Activated T-cell treated with anti-CD3 and anti-CD28 coated beads for 4 hours (primary cell): ENCODE data around the gene YPEL5.
"Not testable (repeated sequence)": the region's sequence is repeated elsewhere in the genome, so short reads cannot be mapped to it uniquely, and the experiment has no call there.

Experiments
- DNase-seq: peaks from one replicate; pipeline ENCODE4 v3.0.0-alpha.2; 2020

YPEL5 gene

DNA sequence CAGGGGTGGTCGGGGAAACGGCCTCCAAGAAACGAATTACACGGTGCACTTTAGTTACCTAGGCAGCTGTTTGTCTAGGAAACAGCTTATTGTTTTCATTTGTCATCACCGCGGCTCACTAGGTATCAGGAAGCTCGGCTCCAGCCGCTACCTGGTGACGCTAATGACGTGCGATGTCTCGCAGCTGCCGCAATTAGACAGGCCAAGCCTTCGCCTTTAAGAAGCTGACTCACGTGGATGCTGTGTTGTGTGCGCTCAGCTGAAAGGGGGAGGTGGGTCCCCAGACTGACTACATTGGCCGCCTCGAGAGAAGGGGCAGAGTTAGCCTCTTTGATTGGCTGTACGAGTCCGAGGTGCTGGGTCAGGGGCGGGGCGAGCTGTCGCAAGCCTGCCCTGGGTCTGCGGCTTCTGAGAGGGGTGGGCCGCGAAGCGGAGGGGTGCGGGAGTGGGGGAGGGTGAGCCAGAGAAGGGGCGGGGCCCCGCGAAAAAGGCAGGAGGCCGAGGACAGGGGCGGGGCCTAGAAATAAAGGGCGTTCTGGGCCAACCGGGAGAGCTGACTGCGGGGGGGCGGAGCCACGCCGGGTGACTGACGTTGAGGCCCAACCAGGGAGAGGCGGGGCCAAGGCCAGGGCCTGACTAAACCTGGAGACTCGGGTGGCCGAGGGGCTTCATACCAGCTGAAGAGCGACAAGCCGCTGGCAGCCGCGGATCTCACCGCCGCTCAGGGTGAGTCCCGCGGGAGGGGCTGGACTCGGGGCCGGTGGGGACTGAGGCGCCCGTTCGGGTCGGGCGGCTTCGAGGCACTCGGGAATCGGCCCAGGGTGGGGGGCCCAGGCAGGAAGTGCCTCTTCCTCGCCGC, at the start of gene YPEL5:
Gene YPEL5, plus strand, starts transcription at position 671 of the 859 bp plus-strand sequence. CDS start 9,645 bp downstream, outside the sequence.
- peak; percentile 98 for DNase-seq

DNA sequence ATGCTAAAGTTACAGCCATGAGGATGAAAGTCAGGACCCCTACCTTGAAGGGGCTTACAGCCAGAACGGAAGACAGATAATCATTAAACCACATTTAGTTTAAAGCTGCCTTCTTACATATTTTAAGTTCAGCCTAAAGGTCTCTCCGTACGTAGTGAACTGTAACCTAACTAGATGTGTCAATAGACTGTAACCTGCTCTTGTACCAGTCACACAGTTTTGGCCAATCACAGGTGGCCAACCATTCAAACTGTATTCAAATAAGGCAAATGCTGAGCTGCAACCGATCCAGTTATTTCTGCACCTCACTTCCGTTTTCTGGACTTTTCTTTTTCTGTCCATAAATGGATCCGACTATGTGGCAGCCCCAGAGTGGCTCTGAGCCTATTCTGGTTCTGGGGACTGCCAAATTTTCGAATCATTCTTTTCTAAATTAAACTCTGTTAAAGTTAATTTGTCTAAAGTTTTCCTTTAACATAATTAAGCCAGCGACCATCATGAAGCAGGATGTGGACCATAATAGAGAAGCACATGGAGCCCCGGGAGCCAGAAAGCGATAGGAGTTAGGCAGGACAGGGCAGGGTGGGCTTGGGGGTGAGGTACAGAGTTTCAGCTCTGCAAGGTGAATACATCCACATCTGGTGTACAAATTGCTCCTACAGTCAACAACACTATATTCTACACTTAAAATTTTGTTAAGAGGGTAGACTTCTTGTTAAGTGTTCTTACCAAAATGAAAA, 48.4 kb upstream of the YPEL5 start:
- no peak for DNase-seq

DNA sequence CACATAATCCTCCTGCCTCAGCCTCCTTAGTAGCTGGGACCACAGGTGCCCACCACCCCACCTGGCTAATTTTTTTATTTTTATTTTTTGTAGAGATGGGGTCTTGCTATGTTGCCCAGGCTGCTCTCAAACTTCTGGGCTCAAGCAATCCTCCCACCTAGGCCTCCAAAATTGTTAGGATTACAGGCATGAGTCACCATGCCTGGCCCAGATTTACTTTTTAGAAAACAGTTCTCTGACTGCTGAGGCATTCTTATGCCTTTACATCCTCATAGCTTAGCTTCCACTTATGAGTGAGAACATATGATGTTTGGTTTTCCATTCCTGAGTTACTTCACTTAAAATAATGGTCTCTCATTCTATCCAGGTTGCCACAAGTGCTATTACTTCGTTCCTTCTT, 47.4 kb upstream of the YPEL5 start:
- not testable (repeated sequence) for DNase-seq

DNA sequence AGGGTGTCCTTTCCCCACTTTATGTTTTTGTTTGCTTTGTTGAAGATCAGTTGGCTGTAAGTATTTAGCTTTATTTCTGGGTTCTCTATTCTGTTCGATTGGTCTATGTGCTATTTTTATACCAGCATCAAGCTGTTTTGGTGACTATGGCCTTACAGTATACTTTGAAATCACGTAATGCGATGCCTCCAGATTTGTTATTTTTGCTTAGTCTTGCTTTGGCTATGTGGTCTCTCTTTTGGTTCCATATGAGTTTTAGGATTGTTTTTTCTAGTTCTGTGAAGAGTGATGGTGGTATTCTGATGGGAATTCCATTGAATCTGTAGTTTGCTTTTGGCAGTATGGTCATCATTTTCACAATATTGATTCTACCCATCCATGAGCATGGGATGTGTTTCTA, 46.1 kb upstream of the YPEL5 start:
- not testable (repeated sequence) for DNase-seq

GRCh38 chr2:30104307-30104706, 42.5 kb upstream of the YPEL5 start:
- no peak for DNase-seq

DNA sequence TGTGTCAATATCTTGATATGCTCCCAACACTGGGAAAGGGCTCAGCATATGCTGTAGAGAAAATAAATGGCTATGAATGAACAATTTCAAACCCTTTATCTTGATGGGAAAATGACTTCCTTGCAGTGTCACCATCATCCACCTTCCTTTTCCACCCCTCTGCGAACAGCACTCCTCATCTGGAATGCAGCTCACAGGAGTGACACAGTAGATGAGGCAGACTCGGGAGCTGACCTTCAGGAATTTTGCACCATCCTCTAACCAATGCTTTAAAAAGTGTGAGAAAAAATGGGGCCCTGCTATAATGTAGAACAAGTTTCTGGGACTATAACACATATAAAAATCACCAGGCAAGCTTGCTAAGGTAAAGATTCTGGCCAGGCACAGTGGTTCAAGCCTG, 41.3 kb upstream of the YPEL5 start:
- no peak for DNase-seq

- DNase-seq = no peak
Measured at GRCh38 chr2:30106543-30106942, 40.3 kb upstream of the YPEL5 start.

- DNase-seq = no peak
Measured at GRCh38 chr2:30108192-30108591, 38.6 kb upstream of the YPEL5 start.

DNA sequence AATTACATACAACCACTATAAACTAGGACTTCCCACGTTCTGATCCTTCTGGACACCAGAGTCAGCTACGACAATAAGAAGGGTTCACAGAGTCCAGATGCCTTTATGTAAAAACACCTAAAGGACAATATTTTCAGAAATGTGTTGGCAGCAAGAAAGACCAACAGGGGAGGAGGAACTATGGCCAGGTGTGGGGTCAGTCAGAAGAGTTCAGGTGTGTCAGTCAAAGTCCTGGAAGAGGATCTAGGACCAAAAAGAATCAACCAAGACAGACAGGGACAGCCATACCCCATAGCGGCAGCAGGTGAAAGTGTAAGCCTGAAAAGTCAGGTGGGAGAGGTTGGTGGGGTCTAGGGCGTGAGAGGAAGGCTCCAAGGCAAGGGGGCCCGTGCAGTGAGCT, 38.0 kb upstream of the YPEL5 start:
- DNase-seq = no peak

GRCh38 chr2:30109856-30110255, 37.0 kb upstream of the YPEL5 start:
- DNase-seq = no peak

- no peak for DNase-seq
Measured at GRCh38 chr2:30110773-30111172, 36.0 kb upstream of the YPEL5 start.

GRCh38 chr2:30111186-30111585, 35.6 kb upstream of the YPEL5 start:
- not testable (repeated sequence) for DNase-seq

GRCh38 chr2:30112561-30112960, 34.2 kb upstream of the YPEL5 start:
- no peak for DNase-seq

GRCh38 chr2:30113617-30114293, 33.1 kb upstream of the YPEL5 start:
- no peak for DNase-seq

- peak; percentile 51 for DNase-seq
Measured at GRCh38 chr2:30115141-30115980, 31.4 kb upstream of the YPEL5 start.

DNA sequence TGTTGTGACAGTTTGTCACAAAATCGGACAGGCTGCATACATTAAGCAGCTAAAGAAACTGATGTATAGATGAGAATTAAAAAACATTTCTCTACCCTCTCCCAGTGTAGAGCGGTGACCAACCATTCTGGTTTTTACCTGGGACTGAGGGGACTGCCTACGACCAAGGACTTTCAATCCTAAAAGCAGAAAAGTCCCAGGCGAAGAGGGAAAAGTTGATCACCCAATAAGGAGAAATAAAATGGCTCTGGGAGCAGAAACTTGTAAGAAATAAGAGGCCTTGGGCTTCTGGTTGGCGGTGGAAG, 30.9 kb upstream of the YPEL5 start:
- no peak for DNase-seq

DNA sequence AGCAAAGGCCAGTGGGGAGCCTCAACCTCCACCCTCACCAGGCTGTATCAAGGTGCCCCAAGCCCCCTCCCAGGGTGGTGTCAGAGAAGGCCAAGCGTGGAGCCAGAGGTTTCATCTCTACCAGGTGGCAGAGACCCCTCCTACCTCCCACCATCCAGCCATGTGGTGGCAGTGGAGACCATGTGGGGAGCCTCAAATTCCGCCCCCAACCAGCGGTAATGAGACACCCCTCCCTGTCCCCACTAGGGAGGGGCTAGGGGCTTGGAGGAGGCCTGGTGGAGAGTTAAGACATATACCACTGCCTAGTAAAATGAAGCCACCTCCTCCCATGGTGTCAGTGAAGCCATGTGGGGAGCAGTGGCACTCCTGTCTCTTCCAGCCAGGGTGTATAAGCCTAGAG, 24.4 kb upstream of the YPEL5 start:
- DNase-seq = no peak

DNA sequence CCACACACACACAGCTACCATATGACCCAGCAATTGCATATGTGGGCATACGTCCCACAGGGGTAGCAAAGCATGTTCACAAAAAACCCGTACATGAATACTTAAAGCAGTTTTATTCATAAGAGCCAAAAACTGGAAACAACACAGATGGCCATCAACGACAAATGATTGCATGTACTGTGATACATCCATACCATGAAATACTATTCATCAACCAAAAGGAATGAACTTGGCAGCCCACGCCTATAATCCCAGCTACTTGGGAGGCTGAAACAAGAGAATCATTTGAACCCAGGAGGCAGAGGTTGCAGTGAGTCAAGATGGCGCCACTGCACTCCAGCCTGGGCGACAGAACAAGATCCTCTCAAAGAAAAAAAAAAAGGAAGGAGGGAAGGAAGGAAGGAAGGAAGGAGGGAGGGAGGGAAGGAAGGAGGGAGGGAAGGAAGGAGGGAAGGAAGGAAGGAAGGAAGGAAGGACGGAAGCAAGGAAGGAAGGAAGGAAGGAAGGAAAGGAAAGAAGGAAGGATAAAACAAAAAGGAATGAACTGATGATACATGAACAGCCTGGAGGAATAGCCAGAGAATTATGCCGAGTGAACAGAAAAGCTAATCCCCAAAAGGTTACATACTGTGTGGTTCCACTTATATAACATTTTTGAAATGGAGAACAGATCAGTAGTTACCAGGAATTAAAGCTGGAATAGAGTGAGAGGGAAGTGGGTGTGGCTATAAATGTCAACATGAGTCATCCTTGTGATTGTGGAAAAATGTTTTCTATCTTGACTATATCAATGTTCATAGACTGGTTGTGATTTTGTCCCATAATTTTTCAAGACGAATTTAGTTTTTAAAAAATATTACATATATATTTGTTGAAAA, 19.6 kb upstream of the YPEL5 start:
- DNase-seq = no peak

DNA sequence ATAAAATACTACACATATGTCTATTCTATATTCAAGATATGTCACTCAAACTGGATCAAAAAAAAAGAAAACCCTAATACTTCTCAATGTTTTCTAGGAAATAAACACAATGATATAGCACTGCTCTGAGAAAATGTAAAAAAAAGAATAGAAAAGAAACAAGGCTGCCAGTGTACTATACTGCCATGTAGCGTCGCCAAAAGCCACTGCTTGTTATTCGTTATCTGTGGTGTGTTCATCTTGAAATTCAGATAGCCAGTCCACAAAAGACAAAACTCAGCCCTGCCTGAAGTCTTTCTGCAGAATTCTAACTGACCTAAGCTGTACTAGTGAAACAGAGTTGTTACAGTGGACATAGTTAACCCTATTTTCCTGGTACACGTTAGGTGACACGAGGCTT, 12.2 kb upstream of the YPEL5 start:
- DNase-seq = no peak

DNA sequence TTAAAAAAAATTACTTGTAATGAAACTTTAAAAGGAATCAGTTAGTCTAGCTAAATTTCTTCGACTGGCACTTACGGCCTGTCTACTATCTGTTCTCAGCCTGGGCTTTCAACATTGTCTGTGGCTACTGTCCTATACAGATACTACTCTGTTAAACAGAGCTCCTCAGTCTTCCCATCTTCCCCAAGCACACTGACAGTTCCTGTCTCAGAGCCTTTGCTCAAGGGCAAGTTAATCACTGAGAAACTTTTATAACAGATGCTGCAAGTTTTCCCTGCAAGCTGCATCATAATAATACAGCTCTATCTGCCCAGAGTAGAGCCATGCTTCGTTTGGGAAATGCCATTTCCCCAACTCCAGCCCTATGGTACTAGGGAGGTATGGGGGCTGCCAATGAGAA, 11.3 kb upstream of the YPEL5 start:
- no peak for DNase-seq

GRCh38 chr2:30136764-30137444, 9.9 kb upstream of the YPEL5 start:
- no peak for DNase-seq
